Trophoblast cell (in vitro differentiated cells and primary cell): Measurements from ENCODE around the gene NEGR1.

ENCODE experiments used
- DNase-seq, 2 donors: peaks; one replicate each; pipeline ENCODE4 v3.0.0-alpha.2; 2016
- H2AFZ ChIP-seq: 2 replicates; pipeline ENCODE4 v1.6.1; 2013; ENCODE audit warnings: low read length, moderate library complexity, mild to moderate bottlenecking; ENCODE audit not compliant: insufficient read depth, poor library complexity
- H2AK5ac ChIP-seq: 2 replicates; pipeline ENCODE4 v1.6.1; 2013; ENCODE audit warnings: mild to moderate bottlenecking, low read length
- H2BK120ac ChIP-seq: 2 replicates; pipeline ENCODE4 v1.6.1; 2013; ENCODE audit warnings: low read length, mild to moderate bottlenecking, moderate library complexity; ENCODE audit not compliant: insufficient read depth, poor library complexity
- H2BK12ac ChIP-seq: 2 replicates; pipeline ENCODE4 v1.6.1; 2013; ENCODE audit warnings: mild to moderate bottlenecking, low read length, moderate library complexity
- H2BK5ac ChIP-seq: 2 replicates; pipeline ENCODE4 v1.6.1; 2013; ENCODE audit warnings: low read length, low read depth, moderate library complexity, mild to moderate bottlenecking; ENCODE audit not compliant: poor library complexity
- H3K14ac ChIP-seq: 2 replicates; pipeline ENCODE4 v1.6.1; 2013; ENCODE audit warnings: mild to moderate bottlenecking, low read length
- H3K18ac ChIP-seq: 2 replicates; pipeline ENCODE4 v1.6.1; 2013; ENCODE audit warnings: mild to moderate bottlenecking, low read length
- H3K23ac ChIP-seq: 2 replicates; pipeline ENCODE4 v1.6.1; 2013; ENCODE audit warnings: low read length
- H3K27ac ChIP-seq: 2 replicates; pipeline ENCODE4 v1.5.1; 2013; ENCODE audit warnings: low read depth, mild to moderate bottlenecking, inconsistent platforms, low read length, moderate library complexity
- H3K27me3 ChIP-seq: 2 replicates; pipeline ENCODE4 v1.6.1; 2013; ENCODE audit warnings: inconsistent platforms, mild to moderate bottlenecking, low read length, moderate library complexity; ENCODE audit not compliant: insufficient read depth
- H3K36me3 ChIP-seq, 2 experiments: 1 replicate in 1 of 2; 2 replicates in 1 of 2; pipeline ENCODE4 v1.6.1; 2013; ENCODE audit warnings: low read length in 2 of 2, mild to moderate bottlenecking in 2 of 2, moderate library complexity in 1 of 2; ENCODE audit not compliant: insufficient read depth in 2 of 2, control insufficient read depth in 1 of 2
- H3K4ac ChIP-seq: 2 replicates; pipeline ENCODE4 v1.6.1; 2013; ENCODE audit warnings: low read depth, mild to moderate bottlenecking, low read length, moderate library complexity
- H3K4me1 ChIP-seq, 2 experiments: 1 replicate in 1 of 2; 2 replicates in 1 of 2; pipeline ENCODE4 v1.6.1; 2013; ENCODE audit warnings: low read length in 2 of 2, mild to moderate bottlenecking in 2 of 2, moderate library complexity in 1 of 2; ENCODE audit not compliant: insufficient read depth in 2 of 2, control insufficient read depth in 1 of 2
- H3K4me2 ChIP-seq: 2 replicates; pipeline ENCODE4 v1.6.1; 2013; ENCODE audit warnings: inconsistent platforms, mild to moderate bottlenecking, low read length, moderate library complexity
- H3K4me3 ChIP-seq: 2 replicates; pipeline ENCODE4 v1.5.1; 2013; ENCODE audit warnings: mild to moderate bottlenecking, low read depth, low read length, inconsistent platforms
- H3K79me1 ChIP-seq: one replicate; pipeline ENCODE4 v1.6.1; 2013; ENCODE audit warnings: low read length
- H3K79me2 ChIP-seq: 2 replicates; pipeline ENCODE4 v1.6.1; 2013; ENCODE audit warnings: low read length, mild to moderate bottlenecking; ENCODE audit not compliant: control insufficient read depth, insufficient read depth, poor library complexity
- H3K9ac ChIP-seq: 2 replicates; pipeline ENCODE4 v1.6.1; 2013; ENCODE audit warnings: mild to moderate bottlenecking, low read length
- H3K9me3 ChIP-seq: 2 replicates; pipeline ENCODE4 v1.6.1; 2013; ENCODE audit warnings: low read depth, mild to moderate bottlenecking, control low read depth, inconsistent platforms, low read length; ENCODE audit not compliant: insufficient read depth
- H4K12ac ChIP-seq: 2 replicates; pipeline ENCODE4 v1.6.1; 2013; ENCODE audit warnings: low read depth, mild to moderate bottlenecking, low read length, moderate library complexity
- H4K8ac ChIP-seq: 2 replicates; pipeline ENCODE4 v1.6.1; 2013; ENCODE audit warnings: low read depth, mild to moderate bottlenecking, low read length, moderate library complexity
- H4K91ac ChIP-seq: one replicate; pipeline ENCODE4 v1.6.1; 2013; ENCODE audit warnings: low read depth, mild to moderate bottlenecking, low read length, moderate library complexity
- WGBS: extraction: QIAGEN DNeasy Blood & Tissue Kit; methylation state at CpG from one replicate; pipeline ENCODE4 v1.1.7; 2013; ENCODE audit warnings: missing lambda C conversion rate; ENCODE audit not compliant: insufficient read length, insufficient coverage; ENCODE audit errors: extremely low coverage; 5-methylcytosine and 5-hydroxymethylcytosine counted together

The NEGR1 gene

GRCh38 chr1:71657891-71658679, 624.3 kb downstream of the NEGR1 start:
- Histone ChIP-seq H3K14ac (no peak overlapping the region), H3K27ac (no peak overlapping the region), H3K79me1 (no peaks in the 10 kb centered on the region), H2BK120ac (no peak overlapping the region), H3K9me3 (no peaks in the 10 kb centered on the region), H3K36me3 (no peaks in the 10 kb centered on the region), H3K4me2 (no peak overlapping the region), H3K18ac (no peak overlapping the region), H3K4ac (no peak overlapping the region), H4K12ac (no peak overlapping the region), H4K8ac (no peak overlapping the region), H3K23ac (no peak overlapping the region), H2BK5ac (no peak overlapping the region), H3K4me1 (no peaks in the 10 kb centered on the region), H3K9ac (no peak overlapping the region), H3K4me3 (no peak overlapping the region), H2AK5ac (no peak overlapping the region), H3K27me3 (no peaks in the 10 kb centered on the region), H2BK12ac (no peak overlapping the region), H3K79me2 (no peaks in the 10 kb centered on the region), H2AFZ (no peak overlapping the region), H4K91ac (no peak overlapping the region)
- no peak for DNase-seq
- no CpG with 5 or more reads among the region's 4 CpGs for WGBS

- Histone ChIP-seq H3K27ac (no peak overlapping the region), H4K12ac (no peak overlapping the region), H3K4me2 (no peak overlapping the region), H3K18ac (no peak overlapping the region), H2BK120ac (no peak overlapping the region), H3K23ac (no peak overlapping the region), H4K91ac (no peak overlapping the region), H3K79me2 (no peaks in the 10 kb centered on the region), H3K4me3 (no peak overlapping the region), H3K36me3 (no peaks in the 10 kb centered on the region), H3K9me3 (no peaks in the 10 kb centered on the region), H3K4me1 (no peaks in the 10 kb centered on the region), H3K4ac (no peak overlapping the region), H3K27me3 (no peaks in the 10 kb centered on the region), H3K79me1 (no peaks in the 10 kb centered on the region), H3K9ac (no peak overlapping the region), H2BK5ac (no peak overlapping the region), H3K14ac (no peak overlapping the region), H2AFZ (no peak overlapping the region), H2BK12ac (no peak overlapping the region), H2AK5ac (no peak overlapping the region), H4K8ac (no peak overlapping the region)
- no CpG with 5 or more reads among the region's 1 CpG for WGBS
- DNase-seq, result no peak
Measured at GRCh38 chr1:71656902-71657301, 625.4 kb downstream of the NEGR1 start.

- H4K12ac ChIP-seq, result no peak overlapping the region
- no peak overlapping the region for H3K4ac ChIP-seq
- H3K14ac ChIP-seq, result no peak overlapping the region
- DNase-seq, result no peak
- H3K9ac ChIP-seq, result no peak overlapping the region
- H4K8ac ChIP-seq, result no peak overlapping the region
- no peaks in the 10 kb centered on the region for H3K79me2 ChIP-seq
- H3K36me3 ChIP-seq, result no peaks in the 10 kb centered on the region
- H2AK5ac ChIP-seq, result no peak overlapping the region
- H3K27ac ChIP-seq, result no peak overlapping the region
- no peaks in the 10 kb centered on the region for H3K4me1 ChIP-seq
- no peak overlapping the region for H2BK5ac ChIP-seq
- H2AFZ ChIP-seq, result no peak overlapping the region
- no peak overlapping the region for H4K91ac ChIP-seq
- H3K79me1 ChIP-seq, result no peaks in the 10 kb centered on the region
- H3K9me3 ChIP-seq, result no peaks in the 10 kb centered on the region
- no CpG with 5 or more reads among the region's 2 CpGs for WGBS
- no peak overlapping the region for H2BK120ac ChIP-seq
- H3K27me3 ChIP-seq, result no peaks in the 10 kb centered on the region
- H3K23ac ChIP-seq, result no peak overlapping the region
- H3K18ac ChIP-seq, result no peak overlapping the region
- H3K4me2 ChIP-seq, result no peak overlapping the region
- H3K4me3 ChIP-seq, result no peak overlapping the region
- H2BK12ac ChIP-seq, result no peak overlapping the region
Measured at GRCh38 chr1:71655604-71656003, 626.7 kb downstream of the NEGR1 start.

DNA sequence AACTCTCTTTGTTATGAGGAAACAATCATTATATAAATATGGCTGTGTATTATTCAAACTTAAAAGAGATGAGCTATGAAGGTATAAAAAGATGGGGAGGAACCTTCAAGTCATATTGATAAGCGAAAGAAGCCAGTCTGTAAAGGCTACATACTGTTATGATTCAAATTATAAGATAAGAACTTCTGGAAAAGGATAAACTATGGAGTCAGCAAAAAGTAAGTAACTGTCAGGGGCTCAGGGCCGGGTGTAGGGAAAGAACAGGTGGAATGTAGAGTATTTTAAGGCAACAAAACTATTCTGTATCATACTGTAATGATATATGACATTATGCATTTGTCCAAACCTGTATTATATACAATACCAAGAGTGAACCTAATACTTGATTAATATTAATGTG, 628.4 kb downstream of the NEGR1 start:
- Histone ChIP-seq H4K8ac (no peak overlapping the region), H3K79me2 (no peaks in the 10 kb centered on the region), H2AK5ac (no peak overlapping the region), H2AFZ (no peak overlapping the region), H4K91ac (no peak overlapping the region), H3K18ac (no peak overlapping the region), H3K27me3 (no peaks in the 10 kb centered on the region), H2BK5ac (no peak overlapping the region), H3K36me3 (no peaks in the 10 kb centered on the region), H2BK12ac (no peak overlapping the region), H3K27ac (no peak overlapping the region), H3K4me3 (no peak overlapping the region), H3K14ac (no peak overlapping the region), H3K4me2 (no peak overlapping the region), H3K23ac (no peak overlapping the region), H3K79me1 (no peaks in the 10 kb centered on the region), H3K4me1 (no peaks in the 10 kb centered on the region), H4K12ac (no peak overlapping the region), H3K4ac (no peak overlapping the region), H2BK120ac (no peak overlapping the region), H3K9me3 (no peaks in the 10 kb centered on the region), H3K9ac (no peak overlapping the region)
- no peak for DNase-seq
- no CpG with 5 or more reads among the region's 2 CpGs for WGBS
